PC-9 (cell line): Measurements from ENCODE around the gene CRELD1. TPM values are rescaled to one million over a fixed set of nuclear protein-coding genes. Genes with fewer than 3 reads are reported as not detected.

Experiments
- BruUV-seq: library from RNA; stranded (reverse); fragments of 400-500 nt; replicated peaks from 2 replicates; lab custom pipeline; 2021; lab: Mats Ljungman, UMichigan
- CTCF ChIA-PET: fragments of 300-600 bp; sonication (Branson Sonifier 250); formaldehyde crosslinking; loops from one replicate; lab custom pipeline; 2022; ENCODE audit warnings: antibody characterized with exemption; lab: Charles Lee
- POLR2A ChIA-PET: fragments of 300-600 bp; sonication (Branson Sonifier 250); formaldehyde crosslinking; loops from one replicate; lab custom pipeline; 2022; ENCODE audit warnings: antibody characterized with exemption; ENCODE audit not compliant: unreplicated experiment; lab: Charles Lee
- DNase-seq, 2 experiments: peaks; one replicate each; pipeline versions ENCODE4 v3.0.0 to v3.0.0-alpha.2; 2015 to 2022; ENCODE audit warnings: mixed read lengths in 1 of 2
- H2AFZ ChIP-seq: fragments of 200-600 bp; sonication (generic); 2 replicates; pipeline ENCODE4 v1.8.1; 2017; ENCODE audit warnings: antibody characterized with exemption
- H3F3A ChIP-seq: fragments of 200-600 bp; sonication (generic); 2 replicates; pipeline ENCODE4 v1.8.1; 2017; ENCODE audit warnings: antibody characterized with exemption, mild to moderate bottlenecking, low read depth; ENCODE audit not compliant: insufficient read depth
- H3K27ac ChIP-seq: fragments of 200-600 bp; sonication (generic); 2 replicates; pipeline ENCODE4 v1.6.1; 2016; ENCODE audit warnings: mixed run types
- H3K27me3 ChIP-seq: fragments of 200-600 bp; sonication (generic); 2 replicates; pipeline ENCODE4 v1.6.1; 2016; ENCODE audit warnings: low read depth, mixed run types; ENCODE audit not compliant: insufficient read depth
- H3K36me3 ChIP-seq: fragments of 200-600 bp; sonication (generic); 2 replicates; pipeline ENCODE4 v1.6.1; 2016; ENCODE audit warnings: low read depth, mixed run types
- H3K4me1 ChIP-seq: fragments of 200-600 bp; sonication (generic); replicated peaks from 2 replicates; pipeline ENCODE4 v1.6.1; 2016; ENCODE audit warnings: mixed run types; ENCODE audit not compliant: insufficient read depth
- H3K4me2 ChIP-seq: fragments of 200-600 bp; sonication (generic); 2 replicates; pipeline ENCODE4 v1.6.1; 2017; ENCODE audit warnings: mixed run types
- H3K4me3 ChIP-seq: fragments of 200-600 bp; sonication (generic); 2 replicates; pipeline ENCODE4 v1.6.1; 2016; ENCODE audit warnings: mixed run types
- H3K79me2 ChIP-seq: fragments of 200-600 bp; sonication (generic); 2 replicates; pipeline ENCODE4 v1.6.1; 2017; ENCODE audit warnings: low read depth, mixed run types
- H3K9me2 ChIP-seq: fragments of 200-600 bp; sonication (generic); 2 replicates; pipeline ENCODE4 v1.8.1; 2017; ENCODE audit warnings: mild to moderate bottlenecking; ENCODE audit not compliant: insufficient read depth
- H3K9me3 ChIP-seq: fragments of 200-600 bp; sonication (generic); 2 replicates; pipeline ENCODE4 v1.8.1; 2016; ENCODE audit warnings: low read depth; ENCODE audit not compliant: insufficient read depth
- H4K20me1 ChIP-seq: fragments of 200-600 bp; sonication (generic); 2 replicates; pipeline ENCODE4 v1.8.1; 2017; ENCODE audit not compliant: insufficient read depth
- EZH2 ChIP-seq: fragments of 200-600 bp; sonication (generic); IDR thresholded peaks from 2 replicates; pipeline ENCODE4 v1.8.0; 2017; ENCODE audit warnings: antibody characterized with exemption, low read depth
- intact Hi-C: fragments of 100-400 bp; cut with micrococcal nuclease; formaldehyde crosslinking; loops from one replicate; pipeline ENCODE4 v1.10.0; 2022; ENCODE audit not compliant: unreplicated experiment
- total RNA-seq: library from RNA; stranded (reverse); gene quantifications from 2 replicates; pipeline ENCODE4 v1.2.3, GENCODE V29; 2021
- TF ChIP-seq, protein P1 (sequence below): fragments of 200-600 bp; sonication (generic); conservative IDR thresholded peaks from 2 replicates; pipeline ENCODE4 v1.6.1; 2017; ENCODE audit warnings: mixed run types, antibody characterized with exemption, mild to moderate bottlenecking, moderate library complexity

Gene CRELD1
- total RNA-seq, 1 experiment from 2014 or later, result 30.7 TPM

DNA sequence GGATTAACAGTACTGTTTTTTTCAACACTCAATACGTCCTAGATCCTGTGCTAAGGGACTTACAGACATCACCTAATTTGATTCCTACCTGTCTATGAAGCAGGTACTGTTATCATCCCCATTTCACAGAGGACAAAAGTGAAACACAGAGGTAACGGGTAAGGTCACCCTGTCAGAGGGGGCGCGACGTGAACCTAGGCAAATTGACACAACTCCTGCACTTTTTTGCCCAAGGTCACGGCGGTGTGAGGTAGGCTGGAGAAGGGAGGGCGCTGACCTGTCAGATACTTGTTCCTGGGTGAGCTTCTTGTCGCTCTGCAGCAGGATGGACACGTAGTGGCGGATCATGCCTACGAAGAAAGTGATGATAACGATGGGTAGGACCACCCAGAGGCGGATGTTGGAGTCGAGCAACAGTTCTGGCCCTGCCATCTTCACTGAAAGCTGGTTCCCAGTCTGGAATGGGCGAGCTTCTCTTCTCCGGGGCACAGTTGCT lies 52.6 kb downstream of the CRELD1 start:
- no peaks in the 10 kb centered on the region for H4K20me1 ChIP-seq
- peak overlapping the region; percentile 76 for H2AFZ ChIP-seq
- peaks cover 68% of the 10 kb centered on the region for H3K79me2 ChIP-seq
- no peaks in the 10 kb centered on the region for H3K36me3 ChIP-seq
- TF ChIP-seq, protein P1, sequence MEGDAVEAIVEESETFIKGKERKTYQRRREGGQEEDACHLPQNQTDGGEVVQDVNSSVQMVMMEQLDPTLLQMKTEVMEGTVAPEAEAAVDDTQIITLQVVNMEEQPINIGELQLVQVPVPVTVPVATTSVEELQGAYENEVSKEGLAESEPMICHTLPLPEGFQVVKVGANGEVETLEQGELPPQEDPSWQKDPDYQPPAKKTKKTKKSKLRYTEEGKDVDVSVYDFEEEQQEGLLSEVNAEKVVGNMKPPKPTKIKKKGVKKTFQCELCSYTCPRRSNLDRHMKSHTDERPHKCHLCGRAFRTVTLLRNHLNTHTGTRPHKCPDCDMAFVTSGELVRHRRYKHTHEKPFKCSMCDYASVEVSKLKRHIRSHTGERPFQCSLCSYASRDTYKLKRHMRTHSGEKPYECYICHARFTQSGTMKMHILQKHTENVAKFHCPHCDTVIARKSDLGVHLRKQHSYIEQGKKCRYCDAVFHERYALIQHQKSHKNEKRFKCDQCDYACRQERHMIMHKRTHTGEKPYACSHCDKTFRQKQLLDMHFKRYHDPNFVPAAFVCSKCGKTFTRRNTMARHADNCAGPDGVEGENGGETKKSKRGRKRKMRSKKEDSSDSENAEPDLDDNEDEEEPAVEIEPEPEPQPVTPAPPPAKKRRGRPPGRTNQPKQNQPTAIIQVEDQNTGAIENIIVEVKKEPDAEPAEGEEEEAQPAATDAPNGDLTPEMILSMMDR, result no peak
- TF ChIP-seq EZH2, result no peak
- intact Hi-C loops, result no loop called here
- ChIA-PET CTCF (no interaction called here), POLR2A (interaction anchor here (0.6 to 0.7 kb wide), 2 partner anchors 66 to 177 kb away, joined by 3 read pairs; no protein-coding TSS in a partner anchor)
- H3K27me3 ChIP-seq, result no peaks in the 10 kb centered on the region
- H3K9me2 ChIP-seq, result no peaks in the 10 kb centered on the region
- no peak overlapping the region for H3K27ac ChIP-seq
- no peaks in the 10 kb centered on the region for H3K9me3 ChIP-seq
- peak overlapping the region; percentile 93 for H3K4me2 ChIP-seq
- H3K4me3 ChIP-seq, result peak overlapping the region; percentile 81
- peaks cover 20% of the 10 kb centered on the region for H3K4me1 ChIP-seq
- no peak for DNase-seq
- BruUV-seq, result TSS peak; percentile 43
- H3F3A ChIP-seq, result peaks cover 7% of the 10 kb centered on the region

- H3K36me3 ChIP-seq, result 0 out of 2 replicates have a peak, but pooled peaks cover 4% of the 10 kb centered on the region
- ChIA-PET CTCF (no interaction called here), POLR2A (interaction anchor here (0.7 kb wide), 1 partner anchor 118 kb away, joined by 3 read pairs; no protein-coding TSS in a partner anchor)
- no peaks in the 10 kb centered on the region for H3K9me3 ChIP-seq
- DNase-seq, result no peak
- 0 out of 2 replicates have a peak overlapping the region, but pooled peaks have one; percentile 21 for H3K27ac ChIP-seq
- no peaks in the 10 kb centered on the region for H4K20me1 ChIP-seq
- no peak overlapping the region for H3K4me2 ChIP-seq
- no peaks in the 10 kb centered on the region for H3K4me1 ChIP-seq
- peaks cover 17% of the 10 kb centered on the region for H3K79me2 ChIP-seq
- H3K4me3 ChIP-seq, result no peak overlapping the region
- intact Hi-C loops, result no loop called here
- no TSS peak for BruUV-seq
- H2AFZ ChIP-seq, result no peak overlapping the region
- no peaks in the 10 kb centered on the region for H3F3A ChIP-seq
- TF ChIP-seq EZH2, result no peak
- TF ChIP-seq, protein P1, result no peak
- no peaks in the 10 kb centered on the region for H3K9me2 ChIP-seq
- H3K27me3 ChIP-seq, result no peaks in the 10 kb centered on the region
Measured at GRCh38 chr3:9994086-9994844, 60.6 kb downstream of the CRELD1 start.

Other genes starting within 250 kb of the CRELD1 start
- gene CPNE9, start 230.0 kb upstream of the CRELD1 start, total RNA-seq, result not detected in 2 replicates
- 15.9 and 18.3 TPM in 2 replicates for gene BRPF1, start 202.1 kb upstream of the CRELD1 start, total RNA-seq
- gene OGG1, start 183.9 kb upstream of the CRELD1 start, total RNA-seq, result 22.1 and 24.3 TPM in 2 replicates
- 2.0 and 3.1 TPM in 2 replicates for gene CAMK1, start 163.9 kb upstream of the CRELD1 start, total RNA-seq
- 72.4 and 99.1 TPM in 2 replicates for gene TADA3, start 141.4 kb upstream of the CRELD1 start, total RNA-seq
- gene ARPC4, start 140.8 kb upstream of the CRELD1 start, total RNA-seq, result 114 and 127 TPM in 2 replicates
- gene TTLL3, start 123.6 kb upstream of the CRELD1 start, total RNA-seq, result 21.7 and 35.8 TPM in 2 replicates
- gene RPUSD3, start 89.8 kb upstream of the CRELD1 start, total RNA-seq, result 53.2 and 57.7 TPM in 2 replicates
- 0.37 TPM in 1 of 2 replicates, not detected in the other for gene CIDEC, start 53.6 kb upstream of the CRELD1 start, total RNA-seq
- 46.7 and 52.4 TPM in 2 replicates for gene JAGN1, start 43.2 kb upstream of the CRELD1 start, total RNA-seq
- 22.7 and 23.8 TPM in 2 replicates for gene IL17RE, start 31.0 kb upstream of the CRELD1 start, total RNA-seq
- gene IL17RC, start 16.7 kb upstream of the CRELD1 start, total RNA-seq, result 45.0 and 54.6 TPM in 2 replicates
- gene PRRT3, start 18.6 kb downstream of the CRELD1 start, total RNA-seq, result 0.90 and 0.93 TPM in 2 replicates
- gene EMC3, start 53.0 kb downstream of the CRELD1 start, total RNA-seq, result 36.1 and 57.5 TPM in 2 replicates
- gene FANCD2, start 92.6 kb downstream of the CRELD1 start, total RNA-seq, result 35.7 and 52.2 TPM in 2 replicates
- not detected in 2 replicates for gene FANCD2OS, start 174.4 kb downstream of the CRELD1 start, total RNA-seq
- 73.8 and 109 TPM in 2 replicates for gene BRK1, start 181.8 kb downstream of the CRELD1 start, total RNA-seq
- gene VHL, start 207.9 kb downstream of the CRELD1 start, total RNA-seq, result 50.2 and 52.4 TPM in 2 replicates
- gene IRAK2, start 231.1 kb downstream of the CRELD1 start, total RNA-seq, result 2.6 and 2.7 TPM in 2 replicates